ENCODE data around the gene ARL15.

ARL15 gene

DNA sequence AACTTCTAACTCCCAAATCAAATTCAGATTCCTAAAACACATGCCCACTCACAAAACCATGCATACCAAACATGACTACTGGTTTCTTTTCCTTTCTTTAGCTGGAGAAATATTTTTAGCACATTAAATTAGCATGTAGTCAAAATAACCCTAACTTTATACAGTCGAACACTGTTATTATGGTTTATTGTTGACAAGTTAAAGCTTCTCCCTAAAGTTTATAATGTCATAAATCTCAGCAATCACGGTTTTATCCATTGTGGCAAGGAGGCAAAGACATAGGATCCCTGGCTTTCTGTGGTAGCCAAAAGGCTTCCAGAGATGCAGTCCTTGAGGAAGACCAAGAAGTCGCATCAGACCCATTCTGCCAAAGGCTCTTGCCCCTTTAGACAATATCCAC lies 27.5 kb downstream of the ARL15 start:
- DNase-seq (ENCODE audit: low spot score), result no peak

- DNase-seq (ENCODE audit: low spot score), result no peak
Measured at GRCh38 chr5:54281960-54282692, 28.2 kb downstream of the ARL15 start.

DNA sequence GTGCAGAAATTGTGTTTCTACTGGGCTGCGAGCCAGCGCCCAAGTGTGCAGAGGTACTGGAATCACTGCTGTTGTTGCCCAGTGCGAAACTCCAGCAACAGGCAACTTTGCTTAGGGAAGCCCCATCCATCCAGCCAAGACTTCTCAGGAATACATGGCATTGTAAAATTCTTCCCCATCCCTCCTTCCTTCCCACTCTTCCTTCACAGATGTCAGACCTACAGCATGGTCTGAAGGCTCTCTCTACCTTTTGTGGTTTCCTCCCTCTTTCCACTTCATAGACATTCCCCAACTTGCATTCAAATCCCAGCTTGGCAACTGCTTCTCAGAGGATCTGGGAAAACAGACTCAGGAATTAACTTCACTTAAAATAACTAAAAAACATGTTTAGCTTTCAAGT lies 30.4 kb downstream of the ARL15 start:
- no peak for DNase-seq (ENCODE audit: low spot score)

- no peak for DNase-seq (ENCODE audit: low spot score)
Measured at GRCh38 chr5:54278979-54279717, 31.2 kb downstream of the ARL15 start.

GRCh38 chr5:54278036-54278830 lies 32.1 kb downstream of the ARL15 start:
- DNase-seq (ENCODE audit: low spot score), result no peak

DNA sequence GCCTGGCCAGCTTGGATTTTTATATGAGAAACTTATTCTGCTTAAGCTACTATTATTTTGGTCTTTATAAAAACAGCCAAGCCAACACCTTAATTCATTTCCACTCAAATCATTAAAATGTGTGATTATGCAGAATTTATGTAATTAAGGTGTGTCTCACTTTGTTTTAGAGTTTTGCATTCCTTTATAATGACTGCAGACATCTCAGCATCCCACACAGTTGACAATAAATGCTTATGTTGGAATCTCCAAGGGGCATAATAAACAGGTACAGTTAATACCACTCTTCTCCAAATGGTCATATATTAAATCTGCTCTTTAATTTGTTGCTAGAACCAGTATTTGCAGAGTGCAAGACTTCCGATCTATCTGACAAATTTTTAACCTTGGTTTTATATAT lies 34.3 kb downstream of the ARL15 start:
- no peak for DNase-seq (ENCODE audit: low spot score)

DNA sequence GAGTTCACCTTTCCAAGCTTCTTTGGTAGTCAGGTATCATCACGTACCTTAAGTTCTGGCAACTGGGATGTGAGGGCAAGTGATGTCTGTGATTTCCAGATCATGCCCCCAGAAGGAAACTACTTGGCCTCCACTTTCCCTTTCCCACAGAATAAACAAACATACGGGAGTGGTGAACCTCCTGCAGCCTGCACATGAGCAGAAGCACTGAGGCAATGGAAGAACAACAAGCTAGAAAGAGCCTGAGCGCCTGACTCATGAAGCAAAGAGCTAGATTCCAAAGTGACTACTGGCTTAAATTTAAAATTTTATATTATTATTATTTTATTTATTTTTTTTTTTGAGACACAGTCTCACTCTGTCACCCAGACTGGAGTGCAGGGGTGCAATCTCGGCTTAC lies 35.0 kb downstream of the ARL15 start:
- peak; percentile 35 for DNase-seq (ENCODE audit: low spot score)

GRCh38 chr5:54274944-54275343 lies 35.4 kb downstream of the ARL15 start:
- no peak for DNase-seq (ENCODE audit: low spot score)

DNA sequence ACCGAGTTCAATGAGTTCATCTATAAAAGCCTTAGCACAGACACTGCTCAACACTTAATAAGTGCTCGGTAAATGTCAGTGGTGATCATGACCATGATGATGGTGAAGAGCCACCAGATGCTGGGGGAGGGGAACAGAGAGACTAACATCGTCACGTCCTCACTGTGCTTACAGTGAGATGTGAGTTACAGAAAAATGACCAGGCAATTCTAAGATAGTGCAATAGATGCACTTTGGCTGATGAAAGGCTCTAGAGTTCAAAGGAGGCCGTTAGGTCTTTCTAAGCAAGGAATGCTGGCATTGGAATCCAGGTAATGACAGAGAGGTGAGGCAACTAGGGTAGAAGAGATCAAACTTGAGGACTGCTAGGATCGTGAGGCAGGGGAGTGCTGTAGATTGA lies 36.7 kb downstream of the ARL15 start:
- no peak for DNase-seq (ENCODE audit: low spot score)

GRCh38 chr5:54272746-54273145 lies 37.6 kb downstream of the ARL15 start:
- DNase-seq (ENCODE audit: low spot score), result no peak

DNA sequence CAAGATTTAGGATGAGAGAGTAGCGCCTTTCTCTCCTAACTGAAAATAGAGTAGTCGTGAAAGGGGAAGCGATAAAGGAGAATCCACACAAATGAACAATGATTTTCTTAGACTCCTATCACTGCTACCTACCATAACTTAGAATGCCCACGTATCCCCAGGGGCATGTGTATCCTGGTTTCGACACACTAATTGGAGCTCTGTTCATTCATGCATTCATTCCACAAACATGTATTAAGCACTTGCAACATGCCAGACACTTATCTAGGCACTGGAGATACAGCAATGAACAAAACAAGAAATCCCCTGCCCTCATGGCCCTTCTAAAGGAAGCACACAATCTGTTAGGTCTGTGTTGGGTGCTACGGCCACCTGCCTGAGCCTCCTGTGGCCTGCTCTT lies 40.0 kb downstream of the ARL15 start:
- DNase-seq (ENCODE audit: low spot score), result no peak

DNA sequence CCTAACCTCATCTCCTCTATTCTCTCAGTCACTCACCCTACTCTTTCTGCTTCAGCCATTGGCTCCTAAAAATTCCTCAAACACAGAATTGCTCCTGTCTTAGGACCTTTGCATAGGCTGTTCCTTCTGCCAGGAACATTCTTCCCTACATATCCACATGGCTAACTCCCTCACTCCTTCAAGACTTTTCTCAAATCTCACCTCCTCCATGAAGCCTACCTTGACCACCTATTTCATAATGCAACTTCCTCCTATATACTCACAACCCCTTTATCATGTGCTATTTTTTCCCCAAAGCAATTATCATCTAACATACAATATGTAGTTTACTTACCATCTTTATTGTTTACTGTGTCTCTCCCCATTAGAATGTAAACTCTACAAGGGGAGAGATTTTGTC lies 45.8 kb downstream of the ARL15 start:
- no peak for DNase-seq (ENCODE audit: low spot score)

- DNase-seq (ENCODE audit: low spot score), result no peak
Measured at GRCh38 chr5:54263447-54263846, 46.9 kb downstream of the ARL15 start.

GRCh38 chr5:54261596-54261995 lies 48.8 kb downstream of the ARL15 start:
- no peak for DNase-seq (ENCODE audit: low spot score)

- DNase-seq (ENCODE audit: low spot score), result no peak
Measured at GRCh38 chr5:54259981-54260380, 50.4 kb downstream of the ARL15 start.

GRCh38 chr5:54259090-54259489 lies 51.3 kb downstream of the ARL15 start:
- peak; percentile 13 for DNase-seq (ENCODE audit: low spot score)

DNA sequence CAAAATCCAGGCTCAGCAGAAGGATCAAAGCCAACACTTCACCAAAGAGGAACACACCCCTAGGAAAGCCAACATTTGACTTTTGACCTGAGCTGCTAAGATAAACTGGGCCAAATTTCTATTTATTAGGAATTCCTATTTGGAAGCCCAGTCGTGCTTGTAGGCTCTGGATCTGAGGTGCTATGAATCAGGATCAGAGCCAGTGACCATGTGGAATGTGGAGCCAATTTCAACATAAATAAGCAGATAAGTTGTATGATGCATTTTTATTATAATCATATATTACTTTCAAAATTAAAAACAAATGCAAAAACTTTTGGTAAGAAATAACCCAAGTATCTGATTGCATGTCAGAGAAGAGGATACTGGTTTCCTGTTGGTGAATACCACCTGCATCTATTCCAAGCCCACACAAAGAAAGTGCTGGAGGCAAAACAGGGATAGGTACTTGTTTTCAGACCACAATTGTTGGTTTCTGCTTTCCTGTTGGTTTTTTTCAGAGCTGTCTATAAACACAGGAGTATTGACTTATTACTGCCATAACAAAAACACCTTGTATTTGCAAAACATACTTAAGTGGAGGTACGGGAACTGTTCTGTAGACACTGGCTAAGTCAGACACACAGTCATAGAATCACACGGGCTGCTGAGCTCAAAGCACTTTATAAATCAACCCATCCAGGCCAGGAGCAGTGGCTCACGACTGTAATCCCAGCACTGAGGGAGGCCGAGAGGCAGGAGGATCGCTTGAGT lies 52.8 kb downstream of the ARL15 start:
- DNase-seq (ENCODE audit: low spot score), result no peak

GRCh38 chr5:54254482-54255198 lies 55.7 kb downstream of the ARL15 start:
- DNase-seq (ENCODE audit: low spot score), result peak; percentile 8

- no peak for DNase-seq (ENCODE audit: low spot score)
Measured at GRCh38 chr5:54251981-54252380, 58.4 kb downstream of the ARL15 start.

- DNase-seq (ENCODE audit: low spot score), result peak; percentile 5
Measured at GRCh38 chr5:54249210-54250028, 61.0 kb downstream of the ARL15 start.

GRCh38 chr5:54247226-54247625 lies 63.1 kb downstream of the ARL15 start:
- no peak for DNase-seq (ENCODE audit: low spot score)

Measured in hepatic stellate cell (primary cell).